Measurements from ENCODE around the gene DAPK1. TPM values are rescaled to one million over a fixed set of nuclear protein-coding genes. Genes with fewer than 3 reads are reported as not detected.
"Not testable (repeated sequence)": the region's sequence is repeated elsewhere in the genome, so short reads cannot be mapped to it uniquely, and the experiment has no call there.

DAPK1 gene
- total RNA-seq, 1 donor, result 8.6 TPM

DNA sequence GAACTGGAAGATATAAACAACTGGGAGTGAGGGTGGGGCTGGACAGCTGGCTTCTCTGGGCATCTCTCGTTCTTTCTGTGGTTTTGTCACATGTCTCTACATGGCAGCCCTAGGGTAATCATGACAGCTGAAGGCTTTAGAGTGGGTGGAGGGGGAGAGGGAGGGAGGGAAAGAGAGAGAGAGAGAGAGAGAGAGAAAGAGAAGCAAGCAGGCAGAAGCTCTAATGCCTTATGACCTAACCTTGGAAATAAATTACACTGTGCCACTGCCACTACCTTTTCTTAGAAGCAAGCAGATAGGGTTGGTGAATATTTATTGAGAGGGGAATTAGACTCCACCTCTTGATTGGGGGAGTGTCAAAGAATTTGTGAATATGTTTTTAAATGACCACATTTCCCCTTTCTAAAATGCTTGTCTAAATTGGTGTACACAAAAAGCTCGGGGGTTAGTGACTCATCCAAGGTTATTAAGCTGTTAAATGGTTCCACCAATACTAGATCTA is 2.6 kb upstream of the DAPK1 start:
- no peak overlapping the region for H3K4me3 ChIP-seq (ENCODE audit: low read depth, low read length)
- TF ChIP-seq, protein P1, sequence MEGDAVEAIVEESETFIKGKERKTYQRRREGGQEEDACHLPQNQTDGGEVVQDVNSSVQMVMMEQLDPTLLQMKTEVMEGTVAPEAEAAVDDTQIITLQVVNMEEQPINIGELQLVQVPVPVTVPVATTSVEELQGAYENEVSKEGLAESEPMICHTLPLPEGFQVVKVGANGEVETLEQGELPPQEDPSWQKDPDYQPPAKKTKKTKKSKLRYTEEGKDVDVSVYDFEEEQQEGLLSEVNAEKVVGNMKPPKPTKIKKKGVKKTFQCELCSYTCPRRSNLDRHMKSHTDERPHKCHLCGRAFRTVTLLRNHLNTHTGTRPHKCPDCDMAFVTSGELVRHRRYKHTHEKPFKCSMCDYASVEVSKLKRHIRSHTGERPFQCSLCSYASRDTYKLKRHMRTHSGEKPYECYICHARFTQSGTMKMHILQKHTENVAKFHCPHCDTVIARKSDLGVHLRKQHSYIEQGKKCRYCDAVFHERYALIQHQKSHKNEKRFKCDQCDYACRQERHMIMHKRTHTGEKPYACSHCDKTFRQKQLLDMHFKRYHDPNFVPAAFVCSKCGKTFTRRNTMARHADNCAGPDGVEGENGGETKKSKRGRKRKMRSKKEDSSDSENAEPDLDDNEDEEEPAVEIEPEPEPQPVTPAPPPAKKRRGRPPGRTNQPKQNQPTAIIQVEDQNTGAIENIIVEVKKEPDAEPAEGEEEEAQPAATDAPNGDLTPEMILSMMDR (IDR thresholded peaks at IDR 0.05; ENCODE audit: insufficient read depth, low read depth, low read length), result no peak
- peak; percentile 68 for DNase-seq (ENCODE audit: low read depth)

- no peak for DNase-seq (ENCODE audit: low read depth)
- TF ChIP-seq, protein P1 (IDR thresholded peaks at IDR 0.05; ENCODE audit: insufficient read depth, low read depth, low read length), result no peak
- peak overlapping the region; percentile 79 for H3K4me3 ChIP-seq (ENCODE audit: low read depth, low read length)
These were observed 525 bp upstream of the DAPK1 start for GRCh38 chr9:87497080-87497603.

DNA sequence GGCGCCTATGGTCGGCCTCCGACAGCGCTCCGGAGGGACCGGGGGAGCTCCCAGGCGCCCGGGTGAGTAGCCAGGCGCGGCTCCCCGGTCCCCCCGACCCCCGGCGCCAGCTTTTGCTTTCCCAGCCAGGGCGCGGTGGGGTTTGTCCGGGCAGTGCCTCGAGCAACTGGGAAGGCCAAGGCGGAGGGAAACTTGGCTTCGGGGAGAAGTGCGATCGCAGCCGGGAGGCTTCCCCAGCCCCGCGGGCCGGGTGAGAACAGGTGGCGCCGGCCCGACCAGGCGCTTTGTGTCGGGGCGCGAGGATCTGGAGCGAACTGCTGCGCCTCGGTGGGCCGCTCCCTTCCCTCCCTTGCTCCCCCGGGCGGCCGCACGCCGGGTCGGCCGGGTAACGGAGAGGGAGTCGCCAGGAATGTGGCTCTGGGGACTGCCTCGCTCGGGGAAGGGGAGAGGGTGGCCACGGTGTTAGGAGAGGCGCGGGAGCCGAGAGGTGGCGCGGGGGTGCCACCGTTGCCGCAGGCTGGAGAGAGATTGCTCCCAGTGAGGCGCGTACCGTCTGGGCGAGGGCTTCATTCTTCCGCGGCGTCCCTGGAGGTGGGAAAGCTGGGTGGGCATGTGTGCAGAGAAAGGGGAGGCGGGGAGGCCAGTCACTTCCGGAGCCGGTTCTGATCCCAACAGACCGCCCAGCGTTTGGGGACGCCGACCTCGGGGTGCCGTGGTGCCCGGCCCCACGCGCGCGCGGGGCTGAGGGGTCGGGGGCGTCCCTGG is 561 bp downstream of the DAPK1 start:
- TF ChIP-seq, protein P1 (IDR thresholded peaks at IDR 0.05; ENCODE audit: insufficient read depth, low read depth, low read length), result peak; percentile 28
- no peak for DNase-seq (ENCODE audit: low read depth)
- peak overlapping the region; percentile 79 for H3K4me3 ChIP-seq (ENCODE audit: low read depth, low read length)

GRCh38 chr9:87498811-87499360 is 1.2 kb downstream of the DAPK1 start:
- H3K4me3 ChIP-seq (ENCODE audit: low read depth, low read length), result peak overlapping the region; percentile 79
- TF ChIP-seq, protein P1 (IDR thresholded peaks at IDR 0.05; ENCODE audit: insufficient read depth, low read depth, low read length), result no peak
- DNase-seq (ENCODE audit: low read depth), result no peak

GRCh38 chr9:87499424-87500017 is 1.9 kb downstream of the DAPK1 start:
- TF ChIP-seq, protein P1 (IDR thresholded peaks at IDR 0.05; ENCODE audit: insufficient read depth, low read depth, low read length), result no peak
- no peak for DNase-seq (ENCODE audit: low read depth)
- peak overlapping the region; percentile 79 for H3K4me3 ChIP-seq (ENCODE audit: low read depth, low read length)

DNA sequence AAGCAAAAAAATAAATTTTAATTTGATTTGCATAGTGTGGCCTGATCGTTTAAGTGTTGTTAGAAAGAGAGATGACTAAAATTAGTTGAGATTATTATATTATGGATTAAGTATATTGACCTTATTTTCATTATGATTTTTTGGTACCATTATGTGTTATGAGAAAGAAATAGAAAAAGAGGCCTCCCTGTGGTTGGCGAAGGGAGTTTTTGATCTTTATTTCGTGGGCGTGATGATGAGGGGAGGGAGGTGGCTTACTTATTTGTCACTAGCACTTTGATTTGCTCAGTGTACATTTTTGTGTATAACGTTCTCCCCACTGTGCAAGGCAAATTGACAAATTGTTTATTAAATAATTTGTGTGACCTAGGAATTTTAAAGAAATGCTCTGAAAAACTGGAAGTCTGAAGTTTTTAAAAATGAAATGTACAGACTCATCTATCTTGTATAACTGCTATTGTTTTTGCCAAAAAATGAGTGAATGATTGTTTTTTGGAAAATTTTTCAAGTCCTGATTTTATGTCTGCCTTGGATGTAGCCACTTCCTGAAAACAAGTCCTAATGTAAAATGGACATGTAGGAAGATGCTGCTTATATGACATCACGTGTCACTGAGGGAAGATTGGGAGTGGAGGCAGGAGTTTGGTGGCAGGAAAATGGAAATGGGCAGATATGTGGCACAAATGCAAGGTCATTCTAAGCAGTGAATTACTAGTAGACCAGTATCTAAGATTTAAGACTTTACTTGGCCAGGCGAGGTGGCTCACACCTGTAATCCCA is 3.0 kb downstream of the DAPK1 start:
- TF ChIP-seq, protein P1 (IDR thresholded peaks at IDR 0.05; ENCODE audit: insufficient read depth, low read depth, low read length), result no peak
- no peak for DNase-seq (ENCODE audit: low read depth)
- H3K4me3 ChIP-seq (ENCODE audit: low read depth, low read length), result peak overlapping the region; percentile 79

DNA sequence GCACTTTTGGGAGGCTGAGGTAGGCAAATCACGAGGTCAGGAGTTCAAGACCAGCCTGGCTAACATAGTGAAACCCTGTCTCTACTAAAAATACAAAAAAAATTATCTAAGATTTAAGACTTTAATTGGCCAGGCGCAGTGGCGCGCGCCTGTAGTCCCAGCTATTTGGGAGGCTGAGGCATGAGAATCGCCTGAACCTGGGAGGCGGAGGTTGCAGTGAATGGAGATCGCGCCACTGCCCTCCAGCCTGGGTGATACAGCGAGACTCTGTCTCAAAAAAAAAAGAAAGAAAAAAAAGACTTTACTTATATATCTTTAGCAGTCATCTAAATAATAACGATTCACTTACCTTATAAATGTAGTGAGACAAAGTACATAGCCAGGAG is 3.6 kb downstream of the DAPK1 start:
- not testable (repeated sequence) for H3K4me3 ChIP-seq (ENCODE audit: low read depth, low read length); DNase-seq (ENCODE audit: low read depth)
